ENCODE measurements around the gene TMTC1.
A peak's percentile ranks its signal among the peaks of the same experiment; 100 is the strongest.

TMTC1 gene

DNA sequence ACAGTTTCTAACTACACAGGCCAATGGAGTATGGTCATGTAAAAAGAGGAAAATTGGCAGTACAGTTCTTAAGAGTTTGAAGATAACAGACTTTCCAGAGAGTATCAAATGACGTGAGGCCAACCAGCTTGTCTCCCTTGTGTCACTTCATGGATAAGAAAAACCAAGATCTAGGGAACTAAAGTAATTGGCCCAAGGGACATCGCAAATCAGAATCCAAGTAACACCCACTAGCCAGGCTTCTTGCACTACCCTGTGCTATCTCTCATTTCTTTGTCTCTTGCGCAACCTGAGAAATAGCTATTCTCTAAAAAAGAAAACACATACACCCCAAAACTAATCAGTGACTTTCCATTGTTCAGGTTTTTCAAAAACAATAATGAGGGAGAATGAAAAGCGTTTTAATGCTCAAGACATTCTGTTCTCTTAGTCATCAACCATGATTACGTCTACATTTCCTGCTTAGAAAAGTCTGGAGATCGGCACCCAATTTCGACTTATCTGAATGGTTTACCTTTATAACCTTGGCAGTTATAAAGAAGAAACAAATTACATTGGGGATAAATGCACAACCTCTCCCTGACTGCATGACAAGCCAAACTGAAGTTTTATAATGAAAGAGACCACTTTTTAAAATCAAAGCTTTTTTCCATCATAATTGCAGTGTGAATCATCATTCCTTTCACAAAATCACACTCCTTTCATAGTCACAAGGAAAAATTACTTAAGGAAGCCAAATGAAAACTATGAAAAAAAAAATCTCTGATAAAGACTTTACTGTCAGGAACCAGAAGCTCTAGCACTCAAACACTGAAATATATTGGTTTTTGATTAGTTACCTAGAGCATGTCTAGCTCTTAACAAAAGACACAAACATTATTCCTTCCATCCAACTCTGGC lies 42.1 kb downstream of the TMTC1 start:
- DNase-seq (ENCODE audit: low read depth in 2 of 2), result no peak

DNA sequence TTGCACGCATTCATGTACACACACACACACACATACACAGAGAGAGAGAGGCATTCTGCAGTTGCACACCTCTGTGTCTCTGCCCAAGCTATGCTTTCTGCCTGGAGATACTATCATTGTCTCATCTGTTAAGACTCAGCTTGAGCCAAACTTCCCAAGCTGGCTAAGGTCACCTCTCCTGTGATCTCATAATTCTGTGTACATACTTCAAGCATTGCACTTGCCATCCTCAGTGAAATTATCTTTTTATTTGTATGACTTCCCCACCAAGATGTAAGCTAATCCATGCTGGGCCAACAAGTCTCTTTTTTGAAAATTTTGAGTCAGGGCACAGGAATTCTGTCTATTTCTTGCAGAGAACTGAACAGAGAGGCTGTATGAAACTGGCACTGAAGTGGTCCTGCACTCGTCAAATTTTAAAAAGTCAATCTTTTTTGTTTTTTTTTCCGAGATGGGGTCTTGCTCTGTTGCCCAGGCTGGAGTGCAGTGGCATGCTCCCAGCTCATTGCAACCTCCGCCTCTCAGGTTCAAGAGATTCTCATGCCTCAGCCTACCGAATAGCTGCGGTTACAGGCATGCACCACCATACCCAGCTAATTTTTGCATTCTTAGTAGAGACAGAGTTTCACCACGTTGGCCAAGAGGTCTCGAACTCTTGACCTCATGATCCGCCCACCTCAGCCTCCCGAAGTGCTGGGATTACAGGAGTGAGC lies 44.3 kb downstream of the TMTC1 start:
- no peak for DNase-seq (ENCODE audit: low read depth in 2 of 2)

DNA sequence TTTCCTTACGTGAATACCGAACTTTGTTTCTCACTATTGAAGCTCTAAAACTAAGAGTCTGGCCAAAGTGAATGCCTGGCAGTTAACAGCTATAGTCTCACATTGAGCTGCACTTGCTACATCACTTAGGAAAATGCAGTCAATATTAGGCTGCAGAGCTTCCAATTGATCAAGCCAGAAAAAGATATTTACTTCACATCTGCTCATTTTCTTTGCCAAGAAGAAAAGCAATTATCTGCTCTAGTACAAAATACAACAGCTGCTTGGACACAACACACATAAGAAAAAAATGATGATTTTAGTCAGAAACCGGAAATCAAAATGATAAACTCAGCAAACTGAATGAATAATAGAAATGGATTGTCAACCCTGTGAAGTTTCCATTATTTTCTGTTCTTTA lies 45.4 kb downstream of the TMTC1 start:
- DNase-seq (ENCODE audit: low read depth in 2 of 2), result no peak

DNA sequence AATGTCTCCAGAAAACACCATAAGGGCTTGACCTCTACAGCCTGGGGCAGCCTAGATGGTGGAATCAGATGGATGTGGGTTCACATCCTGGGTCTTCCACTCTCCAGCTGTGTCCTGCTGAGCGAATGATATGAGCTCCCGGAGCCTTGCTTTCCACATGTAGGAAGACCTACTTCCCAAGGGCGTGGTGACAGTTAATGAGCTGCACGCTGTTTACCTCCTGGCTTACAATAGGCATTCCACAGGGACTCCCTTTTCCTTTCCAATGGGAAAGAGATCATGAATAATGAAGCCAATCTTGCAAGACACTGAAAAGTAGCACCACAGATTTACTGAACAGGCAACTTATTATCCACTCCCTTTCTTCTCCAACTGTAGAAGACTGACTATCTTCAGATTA lies 46.1 kb downstream of the TMTC1 start:
- DNase-seq (ENCODE audit: low read depth in 2 of 2), result no peak

DNA sequence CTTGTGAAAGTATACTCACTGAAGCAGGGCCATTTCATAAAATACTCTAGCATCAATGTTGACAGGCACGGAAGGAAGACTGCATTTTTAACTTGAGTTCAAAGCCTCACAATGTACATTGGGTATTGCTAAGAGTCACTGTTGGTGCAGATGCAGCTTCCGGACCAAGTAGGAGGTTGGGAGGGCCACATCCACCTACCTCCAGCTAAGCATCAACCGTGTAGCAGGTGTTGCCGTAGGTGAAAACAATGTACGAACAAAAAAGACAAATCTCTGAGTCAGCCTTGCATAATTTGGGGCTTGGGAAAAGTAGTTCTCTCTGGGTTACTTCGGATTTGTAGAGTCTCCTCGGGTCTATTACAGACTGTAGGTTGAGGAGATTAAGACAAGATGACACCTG lies 48.1 kb downstream of the TMTC1 start:
- no peak for DNase-seq (ENCODE audit: low read depth in 2 of 2)

DNA sequence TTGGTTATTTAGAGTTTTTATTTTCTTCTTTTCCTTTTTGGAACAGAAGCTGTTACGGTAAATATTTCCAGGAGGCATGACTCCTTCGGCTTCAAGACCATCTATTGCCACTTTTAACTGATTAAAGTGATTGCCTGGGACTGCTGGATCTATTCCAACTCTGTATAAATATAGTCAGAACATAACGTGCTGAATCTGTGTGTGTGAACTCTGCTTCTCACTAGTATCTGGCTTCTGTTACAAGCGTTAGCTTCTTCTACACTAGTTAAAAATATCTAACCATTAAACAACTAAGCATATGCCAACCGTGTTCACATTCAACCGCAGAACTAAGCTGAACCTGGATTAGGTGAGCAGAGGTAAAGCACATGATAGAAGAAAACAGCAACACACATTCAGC lies 49.0 kb downstream of the TMTC1 start:
- no peak for DNase-seq (ENCODE audit: low read depth in 2 of 2)

DNA sequence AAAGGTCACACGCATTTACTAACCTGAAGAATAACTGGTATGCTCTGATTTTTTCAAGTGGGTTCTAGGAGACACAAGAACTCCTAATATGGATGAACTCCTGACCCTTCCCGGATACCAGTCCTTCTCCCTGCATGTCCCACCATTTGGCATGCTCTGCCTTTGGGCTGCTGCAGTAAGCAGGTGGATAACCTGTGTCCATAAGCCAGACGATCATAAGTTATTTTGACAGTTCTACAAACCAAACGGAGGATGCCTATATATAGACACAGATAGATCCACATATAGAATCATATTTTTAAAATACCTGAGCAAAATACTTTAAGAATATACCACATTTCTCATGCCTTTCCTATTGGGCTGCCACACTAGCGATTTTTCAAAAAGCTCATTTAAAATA lies 49.4 kb downstream of the TMTC1 start:
- DNase-seq (ENCODE audit: low read depth in 2 of 2), result no peak

DNA sequence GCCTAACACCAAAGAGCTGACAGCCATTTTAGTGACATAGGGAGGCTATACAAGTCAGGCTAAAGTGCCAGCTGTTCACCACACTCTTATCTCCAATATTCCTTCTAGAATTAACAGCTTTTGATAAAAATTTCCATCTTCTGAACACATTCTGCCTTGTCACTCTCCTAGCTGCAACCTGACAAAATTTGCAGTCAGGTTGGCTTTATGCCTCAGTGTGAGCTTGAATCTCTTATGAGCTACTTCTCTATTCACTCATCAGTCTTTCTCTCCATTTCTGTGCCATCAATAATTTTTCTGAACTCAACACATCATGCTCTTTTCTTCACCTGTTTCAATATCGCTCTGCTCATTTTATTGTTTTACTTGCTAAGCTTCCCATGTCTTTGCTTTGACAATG lies 50.2 kb downstream of the TMTC1 start:
- no peak for DNase-seq (ENCODE audit: low read depth in 2 of 2)

DNA sequence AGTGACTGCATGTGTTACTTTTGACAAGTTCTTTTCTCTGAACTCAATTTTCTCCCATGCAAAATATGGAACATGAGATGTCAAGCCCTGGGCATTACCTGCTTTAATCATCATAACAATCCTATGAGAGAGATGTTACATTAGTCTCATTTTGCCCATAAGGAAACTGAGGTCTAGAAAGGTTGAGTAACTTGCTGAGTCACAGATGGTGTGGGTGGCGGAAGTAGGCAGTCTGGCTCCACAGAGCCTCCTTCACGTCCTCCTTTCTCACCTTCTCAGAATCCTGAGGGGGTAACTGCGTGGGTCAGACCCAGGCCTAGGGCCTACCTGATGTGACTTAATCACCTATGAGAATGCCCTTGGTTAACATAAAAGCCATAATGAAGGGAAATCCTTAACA lies 50.7 kb downstream of the TMTC1 start:
- DNase-seq (ENCODE audit: low read depth in 2 of 2), result peak in 1 of 2 donors; percentile 1

DNA sequence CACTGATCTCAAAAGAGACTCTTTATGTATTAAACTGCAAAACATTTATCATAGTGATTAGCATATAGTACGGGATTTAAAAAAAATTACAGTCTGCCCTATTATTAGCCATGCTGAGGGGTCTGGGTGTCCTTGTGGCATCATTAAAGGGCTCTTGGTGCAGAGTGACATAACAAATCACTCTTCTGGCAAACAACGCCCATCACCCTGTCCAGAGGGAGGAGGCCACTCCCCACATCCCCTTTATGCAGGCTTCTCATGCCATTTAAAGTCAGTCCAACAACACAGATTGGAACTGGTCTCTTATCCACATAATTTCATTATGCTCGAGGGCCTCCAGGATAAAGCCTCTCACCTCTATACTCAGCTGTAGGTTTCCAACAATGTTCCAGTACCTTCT lies 51.1 kb downstream of the TMTC1 start:
- DNase-seq (ENCODE audit: low read depth in 2 of 2), result no peak

DNA sequence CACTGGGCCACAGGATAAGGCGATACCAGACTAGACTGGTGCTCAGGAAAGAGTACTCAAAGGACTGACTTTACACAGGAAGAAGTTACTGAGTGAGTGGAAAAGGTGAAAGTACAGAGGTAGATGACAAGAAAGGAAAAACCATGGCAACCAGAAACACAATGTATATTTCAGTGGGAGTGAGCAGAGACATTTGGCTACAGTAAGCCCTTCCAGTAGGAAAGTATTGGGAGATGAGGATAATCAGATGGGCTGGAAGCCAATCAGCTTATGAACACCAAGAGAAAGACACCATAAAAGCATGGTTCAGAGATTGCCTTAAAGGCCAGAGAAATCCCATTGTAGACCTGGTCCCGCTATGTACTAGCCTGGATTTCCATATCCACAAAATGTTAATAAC lies 51.6 kb downstream of the TMTC1 start:
- DNase-seq (ENCODE audit: low read depth in 2 of 2), result no peak

DNA sequence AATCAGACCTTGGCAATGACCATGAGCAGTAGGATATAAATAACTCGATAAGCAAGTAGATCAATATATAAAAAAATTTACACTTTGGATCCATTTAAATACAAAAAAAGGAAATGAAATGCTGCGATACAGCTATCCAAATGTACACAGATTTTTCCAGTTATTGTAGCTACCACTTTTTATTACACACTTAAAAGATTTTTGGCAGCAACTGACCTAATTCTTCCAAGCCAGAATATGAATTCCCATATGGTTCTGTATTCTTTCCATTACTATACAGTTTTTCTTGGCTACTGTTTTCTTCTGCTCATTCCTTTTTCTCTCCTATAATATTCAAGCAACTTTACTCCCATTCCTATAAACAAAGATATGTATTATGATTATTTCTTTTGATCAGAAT lies 52.2 kb downstream of the TMTC1 start:
- DNase-seq (ENCODE audit: low read depth in 2 of 2), result no peak

DNA sequence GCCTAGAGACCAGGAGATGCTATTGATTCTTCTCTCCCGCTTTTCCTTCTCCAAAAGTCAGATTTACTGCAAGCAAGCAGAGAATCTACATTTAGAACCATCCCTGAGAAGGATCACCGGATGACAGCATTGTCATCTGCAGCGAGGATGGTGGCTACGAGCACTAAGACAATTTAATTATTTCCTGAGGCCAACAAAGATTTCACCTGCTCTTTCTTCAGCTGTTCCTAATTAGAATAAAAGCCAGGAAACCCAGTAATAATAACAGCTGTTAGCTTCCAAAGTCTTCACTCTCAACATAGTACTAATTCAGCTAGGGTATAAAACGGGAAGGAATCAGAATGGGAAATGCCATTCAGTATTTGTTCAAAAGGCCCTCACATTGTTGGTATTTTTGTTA lies 53.3 kb downstream of the TMTC1 start:
- DNase-seq (ENCODE audit: low read depth in 2 of 2), result no peak

DNA sequence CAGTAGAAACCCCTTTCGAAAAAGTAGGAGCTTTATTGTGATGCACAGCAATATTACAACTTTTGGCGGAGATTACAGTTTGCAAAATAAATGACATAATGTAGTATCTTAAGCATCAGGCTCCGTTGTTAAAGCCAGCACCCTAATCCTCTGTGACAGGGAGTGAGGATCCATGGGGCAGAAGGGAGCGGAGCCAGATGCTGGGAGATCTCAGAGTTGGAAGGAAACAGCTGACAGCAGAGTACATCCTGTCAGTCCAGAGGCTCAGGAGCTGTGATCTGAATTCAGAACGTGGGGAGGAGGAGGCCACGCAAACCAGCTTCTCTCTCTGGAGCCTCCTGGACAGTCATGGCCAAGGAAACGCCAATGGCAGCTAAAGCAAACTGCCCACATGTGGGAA lies 55.7 kb downstream of the TMTC1 start:
- no peak for DNase-seq (ENCODE audit: low read depth in 2 of 2)

DNA sequence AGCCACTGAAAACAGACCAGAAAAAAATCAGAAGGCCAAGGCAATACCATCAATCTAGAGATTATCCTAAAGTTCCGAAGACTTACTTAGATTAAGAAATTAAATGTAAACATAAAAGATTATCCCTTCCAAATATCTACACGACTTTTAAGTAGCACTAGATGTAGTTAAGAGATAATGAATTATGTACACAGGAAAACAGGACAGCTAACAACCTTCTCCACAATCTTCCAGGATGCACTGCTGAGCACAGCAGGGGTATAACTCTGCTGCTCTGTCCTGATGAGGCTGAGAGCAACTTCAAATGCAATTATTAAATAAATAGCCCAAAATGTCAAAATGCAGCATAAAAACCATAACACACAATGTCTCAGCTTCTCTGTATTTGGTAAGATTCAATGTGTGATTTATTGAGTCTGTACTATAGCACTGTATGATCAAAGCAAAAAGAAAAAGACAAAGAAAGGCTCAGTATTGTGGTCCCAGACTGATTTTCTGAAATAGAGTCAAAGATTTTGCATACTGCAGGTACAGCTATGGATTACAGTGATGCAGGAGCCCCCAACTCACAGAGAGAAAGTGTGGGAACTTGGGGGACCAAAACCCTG lies 56.9 kb downstream of the TMTC1 start:
- no peak for DNase-seq (ENCODE audit: low read depth in 2 of 2)

DNA sequence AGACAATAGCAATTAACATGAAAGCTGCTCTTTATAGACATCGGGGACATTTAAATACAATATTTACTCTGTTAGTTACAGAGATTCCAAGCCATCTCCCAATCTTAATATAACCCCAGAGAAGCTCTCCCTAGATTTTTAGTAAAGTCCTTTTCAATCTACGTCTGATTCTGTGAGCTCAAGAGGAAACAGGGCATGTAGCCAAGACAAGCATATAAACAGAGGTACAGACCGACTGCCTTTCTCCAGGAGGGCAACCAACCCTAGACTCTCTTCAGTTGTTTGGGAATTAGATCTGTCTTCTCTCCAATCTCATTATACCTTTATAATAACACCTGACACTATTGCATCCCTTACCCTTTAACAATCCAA lies 57.4 kb downstream of the TMTC1 start:
- no peak for DNase-seq (ENCODE audit: low read depth in 2 of 2)

DNA sequence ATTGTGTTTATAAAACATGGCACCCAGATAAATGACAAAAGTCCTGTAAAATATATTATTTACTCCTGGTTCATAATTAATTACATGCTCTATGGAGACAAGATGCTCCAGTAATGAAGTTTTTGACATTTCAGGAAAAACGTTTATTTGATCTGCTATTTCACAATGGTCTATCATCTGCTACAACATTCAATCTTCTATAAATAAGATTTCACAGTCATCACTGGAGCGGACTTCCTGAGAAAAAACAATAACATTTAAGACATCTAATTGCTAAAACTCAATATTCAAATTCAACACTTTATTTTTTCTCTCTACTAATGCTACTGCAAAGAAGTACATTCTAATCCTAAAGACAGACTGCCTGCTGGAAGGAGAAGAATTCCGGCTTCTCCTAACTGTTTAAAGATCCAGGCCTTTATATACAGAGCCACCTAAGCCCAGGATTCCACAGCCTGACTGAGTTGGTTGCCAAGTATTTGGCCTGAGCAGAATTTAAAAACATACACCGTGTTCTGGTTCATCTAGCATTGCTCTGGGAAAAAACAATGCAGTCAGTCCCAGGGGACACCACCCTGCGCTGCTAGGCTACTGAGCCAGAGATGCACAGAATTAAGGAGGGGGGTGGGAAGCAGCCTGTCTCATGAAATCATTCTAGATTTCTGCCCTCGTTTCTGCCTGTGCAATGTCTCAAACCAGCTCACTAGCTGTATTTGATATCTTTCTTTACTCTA lies 58.0 kb downstream of the TMTC1 start:
- no peak for DNase-seq (ENCODE audit: low read depth in 2 of 2)

DNA sequence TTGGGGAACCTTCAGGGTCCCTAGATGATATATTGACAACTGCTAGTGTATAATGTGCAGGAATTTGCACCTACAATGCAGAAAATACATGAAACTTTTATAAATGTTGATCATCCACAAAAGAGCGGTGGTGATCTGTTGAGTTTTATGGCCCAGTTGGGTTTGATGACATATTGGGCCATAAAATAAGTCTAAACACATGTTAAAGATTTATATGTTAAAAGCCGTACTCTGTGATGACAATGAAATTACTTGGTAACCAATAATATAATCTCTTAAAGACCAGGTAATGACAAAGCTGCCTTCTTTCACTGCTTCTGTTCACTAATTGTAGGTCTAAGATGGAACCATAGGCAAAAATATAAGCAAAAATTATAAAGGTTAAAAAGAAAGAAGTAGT lies 61.6 kb downstream of the TMTC1 start:
- no peak for DNase-seq (ENCODE audit: low read depth in 2 of 2)

DNA sequence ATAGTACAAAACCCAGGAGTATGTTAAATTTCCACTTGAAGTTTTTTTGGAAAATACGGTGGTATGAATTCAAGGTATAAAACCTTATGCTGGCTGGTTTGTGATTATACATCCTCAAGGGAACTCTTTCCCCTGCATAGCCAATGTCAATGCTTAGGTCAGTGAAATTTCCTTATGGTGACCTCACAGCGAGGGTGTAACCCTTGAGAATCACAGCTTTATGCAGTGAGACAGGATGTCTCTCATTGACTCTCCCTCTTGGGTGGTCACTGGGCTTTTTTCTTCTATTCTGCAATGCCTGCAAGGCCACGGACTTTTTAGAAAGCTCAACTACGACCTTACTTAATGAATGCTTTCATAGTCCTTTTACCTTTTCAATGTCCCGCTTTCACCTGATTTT lies 64.4 kb downstream of the TMTC1 start:
- DNase-seq (ENCODE audit: low read depth in 2 of 2), result no peak

DNA sequence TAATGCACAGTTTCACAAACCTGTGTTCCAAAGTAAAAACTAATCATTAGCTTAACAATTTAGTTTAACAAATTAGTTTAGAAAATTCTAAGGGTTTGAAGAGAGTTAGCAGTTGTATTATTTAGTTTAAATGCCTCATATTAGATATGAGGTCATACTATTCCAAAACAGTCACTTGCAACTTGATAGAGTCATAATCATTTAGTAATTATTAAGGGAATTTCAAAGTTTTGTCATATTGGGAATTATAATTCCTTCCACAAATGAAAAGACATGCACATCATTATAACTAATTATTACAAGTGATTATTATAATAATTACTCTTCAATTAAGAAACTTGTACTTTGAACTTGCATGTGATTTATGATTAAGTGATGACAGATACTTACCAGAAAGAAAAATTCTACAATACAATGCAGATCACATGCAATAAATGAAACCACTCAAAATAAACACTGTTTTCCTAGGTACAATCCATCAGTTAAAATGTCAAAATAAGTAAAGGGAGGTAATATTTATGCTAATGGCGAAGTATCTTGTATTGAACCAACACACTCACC lies 66.1 kb downstream of the TMTC1 start:
- DNase-seq (ENCODE audit: low read depth in 2 of 2), result no peak

DNA sequence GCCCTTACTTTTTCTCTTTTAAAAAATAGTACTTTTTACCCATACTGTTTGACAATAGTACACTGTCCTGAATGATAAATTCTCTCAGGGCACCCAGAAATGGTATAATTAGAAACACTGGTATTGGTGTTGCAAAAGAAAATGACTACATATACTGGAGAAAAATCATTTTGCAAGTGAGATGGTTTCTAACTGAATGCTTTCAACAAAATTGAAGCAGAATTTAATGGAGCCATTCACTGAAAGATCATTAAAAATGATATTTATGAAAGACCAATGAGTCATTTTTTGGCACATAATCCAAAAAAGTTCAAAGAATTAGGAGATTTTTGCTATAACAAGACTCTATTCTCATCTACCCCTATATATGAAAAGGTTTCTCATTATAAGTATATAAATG lies 68.8 kb downstream of the TMTC1 start:
- no peak for DNase-seq (ENCODE audit: low read depth in 2 of 2)

DNA sequence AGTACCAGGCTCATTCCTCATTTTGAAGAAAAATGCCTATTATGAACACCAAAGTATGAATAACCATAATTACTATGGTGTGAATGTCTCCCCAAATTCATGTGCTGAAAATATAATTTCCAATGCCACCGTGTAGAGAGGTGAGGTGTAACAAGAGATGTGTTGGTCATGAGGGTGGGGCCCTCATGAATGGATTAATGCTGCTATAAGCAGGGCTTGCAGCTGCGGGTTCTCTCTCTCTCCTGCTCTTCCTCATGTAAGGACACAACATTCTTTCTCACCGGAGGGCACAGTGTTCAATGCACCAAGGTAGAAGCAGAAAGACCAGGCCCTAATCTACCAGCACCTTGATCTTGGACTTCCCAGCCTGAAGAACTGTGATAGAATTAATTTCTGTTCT lies 70.0 kb downstream of the TMTC1 start:
- DNase-seq (ENCODE audit: low read depth in 2 of 2), result no peak

Measured in stimulated activated CD4-positive, alpha-beta T cell treated with anti-CD3 and anti-CD28 coated beads, Interleukin-15, amount 100 ng/mL, for 48 hours (primary cell).